Smooth muscle cell (in vitro differentiated cells): ENCODE data around the gene MCL1. TPM values are rescaled to one million over a fixed set of nuclear protein-coding genes. Genes with fewer than 3 reads are reported as not detected.

Experiments
- DNase-seq: peaks from one replicate; lab custom pipeline; 2025; ENCODE audit not compliant: unreplicated experiment; lab: John Stamatoyannopoulos, UW
- H2AFZ ChIP-seq: fragments of 200-600 bp; sonication (generic); 2 replicates; pipeline ENCODE4 v1.6.0; 2016; ENCODE audit warnings: antibody characterized with exemption, low read depth, mild to moderate bottlenecking
- H3F3A ChIP-seq: fragments of 200-600 bp; sonication (generic); 2 replicates; pipeline ENCODE4 v1.6.0; 2017; ENCODE audit warnings: antibody characterized with exemption, low read depth
- H3K27ac ChIP-seq: fragments of 200-600 bp; sonication (generic); 2 replicates; pipeline ENCODE4 v1.5.1; 2016; ENCODE audit warnings: low read depth, mild to moderate bottlenecking
- H3K27me3 ChIP-seq: fragments of 200-600 bp; sonication (generic); 2 replicates; pipeline ENCODE4 v1.6.1; 2016; ENCODE audit warnings: low read depth, mild to moderate bottlenecking
- H3K36me3 ChIP-seq: fragments of 200-600 bp; sonication (generic); 2 replicates; pipeline ENCODE4 v1.5.1; 2016; ENCODE audit warnings: low read depth
- H3K4me1 ChIP-seq: fragments of 200-600 bp; sonication (generic); 2 replicates; pipeline ENCODE4 v1.5.1; 2016; ENCODE audit warnings: low read depth
- H3K4me2 ChIP-seq: fragments of 200-600 bp; sonication (generic); 2 replicates; pipeline ENCODE4 v1.6.0; 2016; ENCODE audit warnings: mild to moderate bottlenecking
- H3K4me3 ChIP-seq: fragments of 200-600 bp; sonication (generic); 2 replicates; pipeline ENCODE4 v1.5.1; 2016; ENCODE audit warnings: mild to moderate bottlenecking
- H3K79me2 ChIP-seq: fragments of 200-600 bp; sonication (generic); 2 replicates; pipeline ENCODE4 v1.6.0; 2016; ENCODE audit warnings: low read depth, mild to moderate bottlenecking
- H3K9ac ChIP-seq: fragments of 200-600 bp; sonication (generic); 2 replicates; pipeline ENCODE4 v1.6.0; 2016; ENCODE audit warnings: low read depth
- H3K9me3 ChIP-seq: fragments of 200-600 bp; sonication (generic); replicated peaks from 2 replicates; pipeline ENCODE4 v1.5.1; 2016; ENCODE audit warnings: low read depth
- H4K20me1 ChIP-seq: fragments of 200-600 bp; sonication (generic); 2 replicates; pipeline ENCODE4 v1.6.0; 2016; ENCODE audit warnings: low read depth
- CTCF ChIP-seq: fragments of 200-600 bp; sonication (generic); IDR thresholded peaks from 2 replicates; pipeline ENCODE4 v1.5.1; 2017; ENCODE audit warnings: borderline replicate concordance, mild to moderate bottlenecking, antibody characterized with exemption; ENCODE audit not compliant: insufficient read depth, poor library complexity, severe bottlenecking
- WGBS: methylation state at CpG from one replicate; pipeline ENCODE4 v1.1.7; 2016; ENCODE audit warnings: low lambda C conversion rate; 5-methylcytosine and 5-hydroxymethylcytosine counted together
- polyA plus RNA-seq: library from polyadenylated mRNA; unstranded; fragments of >200 nt; fragmentation: Nextera tagmentation; extraction: Ambion mirVana; gene quantifications from 2 replicates; pipeline ENCODE4 v1.2.1, GENCODE V29; 2016
- total RNA-seq: library from RNA; depleted of rRNA; stranded (reverse); fragments of >200 nt; gene quantifications from 2 replicates; pipeline ENCODE4 v1.2.3, GENCODE V29; 2014

MCL1 gene
- total and polyA plus RNA-seq, 2 experiments from 2014 or later = 224 to 519 TPM

- 72% methylated on average over 15 of the region's 22 CpGs for WGBS
- peak overlapping the region; percentile 63 for H3K4me3 ChIP-seq
- DNase-seq = no peak
- H3K9me3 ChIP-seq = no peaks in the 10 kb centered on the region
- H3F3A ChIP-seq = peaks cover 29% of the 10 kb centered on the region
- no peaks in the 10 kb centered on the region for H3K27me3 ChIP-seq
- peaks cover 7% of the 10 kb centered on the region for H3K4me1 ChIP-seq
- no peaks in the 10 kb centered on the region for H3K36me3 ChIP-seq
- H3K4me2 ChIP-seq = peak overlapping the region; percentile 94
- H3K79me2 ChIP-seq = no peaks in the 10 kb centered on the region
- no peak overlapping the region for H3K9ac ChIP-seq
- TF ChIP-seq CTCF = no peak
- H3K27ac ChIP-seq = peak overlapping the region; percentile 51
- no peaks in the 10 kb centered on the region for H4K20me1 ChIP-seq
- no peak overlapping the region for H2AFZ ChIP-seq
Observed at GRCh38 chr1:150550222-150551050, 29.0 kb downstream of the MCL1 start.

- H3K9me3 ChIP-seq = no peaks in the 10 kb centered on the region
- peak overlapping the region; percentile 63 for H3K4me3 ChIP-seq
- H3K27me3 ChIP-seq = no peaks in the 10 kb centered on the region
- no peaks in the 10 kb centered on the region for H3K79me2 ChIP-seq
- no peaks in the 10 kb centered on the region for H3K36me3 ChIP-seq
- peak overlapping the region; percentile 28 for H3K9ac ChIP-seq
- peak overlapping the region; percentile 94 for H3K4me2 ChIP-seq
- DNase-seq = no peak
- H3K27ac ChIP-seq = no peak overlapping the region
- peaks cover 29% of the 10 kb centered on the region for H3F3A ChIP-seq
- no peak overlapping the region for H2AFZ ChIP-seq
- no peak for TF ChIP-seq CTCF
- peaks cover 7% of the 10 kb centered on the region for H3K4me1 ChIP-seq
- 28% methylated on average over 38 of the region's 43 CpGs for WGBS
- no peaks in the 10 kb centered on the region for H4K20me1 ChIP-seq
Observed at GRCh38 chr1:150549496-150550221, 29.8 kb downstream of the MCL1 start.

GRCh38 chr1:150548632-150549495, 30.5 kb downstream of the MCL1 start, which contains the start of gene ADAMTSL4:
Gene ADAMTSL4, plus strand, starts transcription at chr1:150549408. Its CDS starts 2,881 bp downstream, at chr1:150552289.
- Histone ChIP-seq H3K4me3 (peak within 1 kb of the TSS; percentile 63), H3K79me2 (no peaks in the 10 kb centered on the region), H3K4me1 (peaks cover 7% of the 10 kb centered on the region), H3K9me3 (no peaks in the 10 kb centered on the region), H3K36me3 (no peaks in the 10 kb centered on the region), H2AFZ (no peak within 1 kb of the TSS), H3F3A (peaks cover 29% of the 10 kb centered on the region), H4K20me1 (no peaks in the 10 kb centered on the region), H3K27me3 (no peaks in the 10 kb centered on the region), H3K27ac (peak within 1 kb of the TSS; percentile 51), H3K9ac (peak within 1 kb of the TSS; percentile 28), H3K4me2 (peak within 1 kb of the TSS; percentile 94)
- no peak for TF ChIP-seq CTCF
- DNase-seq = no peak
- WGBS = under 1% methylated on average over 76 of the region's 91 CpGs
